LNCaP clone FGC (cell line): ENCODE measurements around the gene SIK3.

Source experiments
- DNase-seq: peaks from one replicate; pipeline ENCODE4 v3.0.0-alpha.2; 2011; ENCODE audit warnings: low read depth
- H3K4me3 ChIP-seq: 2 replicates; pipeline ENCODE4 v1.5.1; 2011; ENCODE audit warnings: mild to moderate bottlenecking, low read depth, low read length, control low read depth
- CTCF ChIP-seq: IDR thresholded peaks from 2 replicates; pipeline ENCODE4 v1.5.1; 2012; ENCODE audit warnings: mild to moderate bottlenecking; ENCODE audit not compliant: control insufficient read depth, insufficient read depth; ENCODE audit errors: extremely low read depth

The SIK3 gene

GRCh38 chr11:116903090-116903489 is 195.1 kb downstream of the SIK3 start:
- no peak for TF ChIP-seq CTCF
- H3K4me3 ChIP-seq: no peak overlapping the region

GRCh38 chr11:116901964-116902688 is 196.1 kb downstream of the SIK3 start:
- no peak for DNase-seq
- no peak for TF ChIP-seq CTCF
- H3K4me3 ChIP-seq: no peak overlapping the region

More at GRCh38 chr11:116903090-116903489, 195.1 kb downstream of the SIK3 start:
- no peak for DNase-seq

GRCh38 chr11:116901211-116901610 is 197.0 kb downstream of the SIK3 start:
- DNase-seq: no peak
- TF ChIP-seq CTCF: no peak

GRCh38 chr11:116896211-116896610 is 202.0 kb downstream of the SIK3 start:
- no peak for DNase-seq
- no peak for TF ChIP-seq CTCF
- no peak overlapping the region for H3K4me3 ChIP-seq

More at GRCh38 chr11:116901211-116901610, 197.0 kb downstream of the SIK3 start:
- H3K4me3 ChIP-seq: no peak overlapping the region

- DNase-seq: no peak
- peak; percentile 5; the same call in 1 of the 2 replicates for TF ChIP-seq CTCF
- no peak overlapping the region for H3K4me3 ChIP-seq
Measured at GRCh38 chr11:116895048-116895757, 203.0 kb downstream of the SIK3 start.

GRCh38 chr11:116893906-116894305 is 204.3 kb downstream of the SIK3 start:
- TF ChIP-seq CTCF: no peak
- DNase-seq: no peak
- H3K4me3 ChIP-seq: no peak overlapping the region

- no peak for DNase-seq
- TF ChIP-seq CTCF: no peak
- no peak overlapping the region for H3K4me3 ChIP-seq
Measured at GRCh38 chr11:116893437-116893836, 204.8 kb downstream of the SIK3 start.
